ENCODE results near the gene P2RX7.

DNA sequence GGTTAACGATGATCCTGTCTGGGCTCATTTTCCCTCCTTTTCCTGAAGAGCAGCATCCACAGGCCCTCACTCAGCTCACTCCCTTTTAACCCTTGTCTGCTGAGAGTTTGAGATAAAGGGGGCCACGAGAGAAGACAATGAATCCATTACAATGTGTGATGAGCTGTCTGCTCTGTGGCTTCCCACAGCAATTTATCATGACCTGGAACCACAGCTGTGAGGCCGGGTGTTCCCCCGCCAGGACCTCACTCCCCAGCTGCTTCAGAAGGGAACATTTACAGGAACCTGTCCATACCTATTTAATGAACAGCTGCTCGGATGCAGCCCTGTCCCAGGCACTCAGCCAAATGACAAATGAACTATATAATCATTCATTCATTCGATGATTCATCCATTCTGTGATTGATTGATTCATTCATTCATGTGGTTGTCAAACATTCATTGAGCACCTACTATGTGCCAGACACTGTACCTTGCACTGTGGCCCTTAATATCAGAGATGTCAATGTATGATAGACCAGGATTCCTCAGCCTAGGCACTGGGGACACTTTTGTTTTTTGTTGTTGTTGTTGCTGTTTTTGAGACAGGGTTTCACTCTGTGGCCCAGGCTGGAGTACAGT lies 18.5 kb upstream of the P2RX7 start:
- TF ChIP-seq, protein P1, sequence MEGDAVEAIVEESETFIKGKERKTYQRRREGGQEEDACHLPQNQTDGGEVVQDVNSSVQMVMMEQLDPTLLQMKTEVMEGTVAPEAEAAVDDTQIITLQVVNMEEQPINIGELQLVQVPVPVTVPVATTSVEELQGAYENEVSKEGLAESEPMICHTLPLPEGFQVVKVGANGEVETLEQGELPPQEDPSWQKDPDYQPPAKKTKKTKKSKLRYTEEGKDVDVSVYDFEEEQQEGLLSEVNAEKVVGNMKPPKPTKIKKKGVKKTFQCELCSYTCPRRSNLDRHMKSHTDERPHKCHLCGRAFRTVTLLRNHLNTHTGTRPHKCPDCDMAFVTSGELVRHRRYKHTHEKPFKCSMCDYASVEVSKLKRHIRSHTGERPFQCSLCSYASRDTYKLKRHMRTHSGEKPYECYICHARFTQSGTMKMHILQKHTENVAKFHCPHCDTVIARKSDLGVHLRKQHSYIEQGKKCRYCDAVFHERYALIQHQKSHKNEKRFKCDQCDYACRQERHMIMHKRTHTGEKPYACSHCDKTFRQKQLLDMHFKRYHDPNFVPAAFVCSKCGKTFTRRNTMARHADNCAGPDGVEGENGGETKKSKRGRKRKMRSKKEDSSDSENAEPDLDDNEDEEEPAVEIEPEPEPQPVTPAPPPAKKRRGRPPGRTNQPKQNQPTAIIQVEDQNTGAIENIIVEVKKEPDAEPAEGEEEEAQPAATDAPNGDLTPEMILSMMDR (IDR thresholded peaks at IDR 0.05; ENCODE audit: insufficient read depth, low read depth, low read length), result no peak
- no peak for TF ChIP-seq EZH2 (IDR thresholded peaks at IDR 0.05; ENCODE audit: insufficient read depth, low read length)
